HTERT RPE-1 (cell line): ENCODE data around the gene ITPK1.

Experiments used
- in situ Hi-C: fragments of 300-500 bp; cut with MboI; formaldehyde crosslinking; loops from 4 replicates; pipeline ENCODE4 v1.14.3; 2020; ENCODE audit warnings: low sequenced_read_pairs

Gene ITPK1

DNA sequence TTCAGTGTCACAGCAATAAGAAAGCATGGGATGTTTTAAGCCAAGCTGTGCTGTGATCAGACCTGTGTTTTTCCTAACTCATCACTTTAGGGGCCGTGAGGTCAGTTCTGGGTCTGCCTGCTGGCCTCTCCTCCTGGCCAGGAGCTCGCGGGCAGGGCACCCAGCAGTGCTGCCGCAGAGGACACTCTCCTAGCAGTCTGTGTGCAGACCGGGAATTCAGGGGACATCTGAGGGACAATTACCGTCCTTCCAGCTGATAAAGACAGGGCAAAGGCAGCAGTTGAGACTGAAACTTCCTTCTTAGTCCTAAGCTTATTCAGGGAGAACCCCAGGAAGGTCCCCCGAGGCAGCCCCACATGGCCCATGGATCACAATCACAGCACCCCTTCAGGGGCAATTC is 103.2 kb downstream of the ITPK1 start:
- in situ Hi-C loops: no loop called here

- in situ Hi-C loops: no loop called here
These were observed 103.9 kb downstream of the ITPK1 start for GRCh38 chr14:93011650-93012325.

- in situ Hi-C loops: no loop called here
These were observed 104.6 kb downstream of the ITPK1 start for GRCh38 chr14:93011141-93011529.

- in situ Hi-C loops: no loop called here
These were observed 105.1 kb downstream of the ITPK1 start for GRCh38 chr14:93010522-93011140.

DNA sequence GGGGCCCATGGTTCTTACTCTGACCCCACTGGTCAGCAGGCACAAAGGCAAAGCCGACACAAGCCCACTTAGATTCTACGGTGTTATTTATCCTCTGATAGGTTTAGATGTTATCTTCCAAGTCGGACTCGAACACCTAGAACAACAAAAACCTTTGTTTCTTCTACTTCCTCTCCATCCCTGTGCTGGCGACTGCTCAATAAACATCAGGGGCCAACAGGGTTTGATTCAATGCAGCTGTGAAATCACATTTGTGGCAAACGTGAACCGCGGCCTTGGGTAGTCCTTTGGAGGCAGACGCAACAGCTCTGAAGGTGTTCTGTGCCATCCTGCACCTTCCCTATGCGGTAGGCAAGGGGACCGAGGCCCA is 105.6 kb downstream of the ITPK1 start:
- in situ Hi-C loops: no loop called here

DNA sequence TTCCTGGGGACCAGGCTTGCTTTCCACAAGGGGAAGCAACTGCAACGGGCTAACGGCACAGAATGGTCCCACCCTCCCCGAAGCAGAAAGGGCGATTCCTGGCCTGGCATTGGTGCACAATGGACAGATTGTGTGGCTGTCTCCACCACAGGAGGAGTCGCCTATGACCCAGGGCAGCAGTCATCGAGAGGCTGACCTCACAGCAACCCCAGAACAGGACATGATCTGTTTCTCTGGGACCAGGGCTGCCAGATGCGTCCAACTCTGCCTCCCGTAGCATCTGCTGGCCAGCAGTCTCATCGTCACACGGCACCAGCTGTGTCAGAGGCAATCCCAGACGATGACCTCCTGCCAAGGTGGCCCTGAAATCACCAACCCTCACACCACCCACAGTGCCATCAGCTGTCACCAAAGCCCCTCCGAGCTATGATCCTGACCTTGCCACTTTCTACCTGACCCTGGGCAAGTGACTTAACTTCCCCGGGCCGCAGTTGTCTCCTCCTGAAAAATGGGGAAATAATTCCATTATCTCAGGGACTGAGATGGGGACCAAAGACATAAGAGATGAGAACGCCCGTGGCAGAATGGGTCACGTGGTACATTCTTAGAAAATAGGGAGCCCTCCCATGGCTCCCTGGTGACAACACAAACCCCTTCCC is 106.1 kb downstream of the ITPK1 start:
- in situ Hi-C loops: no loop called here

GRCh38 chr14:93008381-93008780 is 107.3 kb downstream of the ITPK1 start:
- in situ Hi-C loops: no loop called here

GRCh38 chr14:93007225-93007997 is 108.3 kb downstream of the ITPK1 start:
- in situ Hi-C loops: no loop called here

DNA sequence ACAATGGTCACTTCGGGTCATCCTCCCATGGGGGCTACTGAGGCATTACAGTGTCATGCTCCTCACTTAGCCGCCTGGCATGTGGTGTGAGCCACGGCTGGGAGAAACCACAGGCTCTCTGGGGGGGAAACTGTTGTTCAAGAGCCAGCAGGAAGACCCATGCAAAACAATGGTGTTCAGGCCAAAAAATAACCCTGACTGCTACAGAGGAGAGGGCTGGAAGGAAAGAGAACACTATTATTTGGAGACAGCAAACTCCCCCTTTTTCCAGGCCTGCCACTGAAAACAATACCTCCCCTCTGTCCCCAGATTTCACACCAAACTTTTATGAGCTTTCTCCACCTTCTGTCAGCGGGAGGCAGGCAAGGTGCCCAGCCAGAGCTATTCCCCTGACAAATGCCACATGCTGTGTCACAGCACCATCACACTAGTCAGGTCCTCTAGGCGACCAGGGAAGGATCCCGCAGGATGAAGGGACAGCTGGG is 109.1 kb downstream of the ITPK1 start:
- in situ Hi-C loops: no loop called here

DNA sequence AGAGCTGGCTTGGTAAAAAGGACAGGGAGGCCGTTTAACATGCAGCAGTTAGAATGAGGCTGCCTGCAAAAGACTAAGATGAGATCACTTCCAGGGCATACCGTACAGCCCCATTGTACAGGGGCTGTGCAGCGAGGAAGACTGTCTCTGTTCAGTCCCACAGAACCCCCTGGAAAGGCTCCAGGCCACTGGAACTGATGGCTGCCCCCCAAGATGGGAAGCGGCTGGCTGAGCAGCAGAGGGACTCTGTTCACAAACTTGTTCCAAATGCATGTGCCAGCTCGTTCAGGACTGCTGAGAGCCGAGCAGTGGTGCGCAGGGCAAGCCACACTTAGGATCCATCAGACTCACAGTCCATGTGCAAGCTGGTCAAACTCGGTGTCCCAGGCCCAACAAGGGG is 109.9 kb downstream of the ITPK1 start:
- in situ Hi-C loops: no loop called here

- in situ Hi-C loops: no loop called here
These were observed 110.5 kb downstream of the ITPK1 start for GRCh38 chr14:93005135-93005813.

DNA sequence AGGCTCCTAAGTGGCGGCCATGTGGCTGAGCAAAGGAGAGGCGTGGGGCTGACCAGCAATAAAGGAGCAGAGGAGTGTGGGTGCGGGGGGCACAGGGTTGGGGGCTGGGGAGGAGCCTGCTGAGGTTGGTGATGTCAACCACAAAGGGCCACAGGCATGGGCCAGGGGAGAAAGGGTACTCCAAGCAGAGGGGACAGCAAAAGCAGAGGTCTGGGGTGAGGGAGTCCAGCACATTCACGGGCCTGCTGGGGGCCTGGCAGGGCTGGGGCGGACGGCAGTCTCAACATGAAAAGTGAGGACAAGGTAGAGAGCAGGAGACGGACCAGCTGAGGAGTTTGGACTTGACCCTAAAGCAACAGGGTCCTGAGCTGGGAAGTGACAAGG is 111.0 kb downstream of the ITPK1 start:
- in situ Hi-C loops: no loop called here

GRCh38 chr14:93003945-93004698 is 111.6 kb downstream of the ITPK1 start:
- in situ Hi-C loops: no loop called here

DNA sequence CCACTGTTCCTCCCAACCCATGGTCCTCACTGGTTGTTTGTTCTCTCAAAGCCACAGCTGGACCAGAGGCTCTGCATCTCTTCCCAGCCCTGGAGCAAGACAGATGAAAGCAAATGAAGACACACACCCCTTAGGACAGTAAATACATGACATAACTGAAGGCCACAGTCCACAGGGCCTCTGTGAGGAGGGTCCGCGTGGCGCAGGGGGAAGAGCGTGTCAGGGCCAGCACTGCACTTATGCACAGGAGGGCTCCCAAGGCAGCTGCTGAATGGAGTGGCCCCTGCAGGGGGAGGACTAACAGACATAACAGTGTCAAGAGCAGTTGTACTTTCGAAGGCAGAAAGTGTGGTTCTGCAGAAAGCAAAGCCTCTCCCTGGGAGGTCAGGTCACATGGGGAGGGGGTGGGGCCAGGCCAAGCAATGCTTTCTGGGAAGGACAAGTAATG is 112.8 kb downstream of the ITPK1 start:
- in situ Hi-C loops: no loop called here

GRCh38 chr14:93002049-93002448 is 113.7 kb downstream of the ITPK1 start:
- in situ Hi-C loops: no loop called here

DNA sequence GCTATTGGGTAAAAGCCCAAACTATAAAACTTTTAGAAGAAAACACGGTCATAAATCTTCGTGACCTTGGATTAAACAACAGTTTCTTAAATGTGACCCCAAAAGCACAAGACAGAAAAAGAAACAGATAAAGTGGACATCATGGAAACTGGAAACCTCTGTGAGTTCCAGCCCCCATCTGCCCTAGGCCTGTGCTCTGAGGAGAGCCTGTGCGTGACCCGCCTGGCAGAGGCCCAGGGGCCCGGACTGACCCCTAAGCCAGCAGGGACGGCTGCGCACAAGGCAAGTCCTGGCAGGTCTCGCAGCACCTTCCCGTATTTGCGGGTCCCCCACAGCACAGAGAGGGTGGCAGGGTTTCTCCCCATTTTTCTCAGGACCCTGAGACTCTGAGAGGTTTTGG is 116.8 kb downstream of the ITPK1 start:
- in situ Hi-C loops: no loop called here

- in situ Hi-C loops: no loop called here
These were observed 118.2 kb downstream of the ITPK1 start for GRCh38 chr14:92997343-92998061.

DNA sequence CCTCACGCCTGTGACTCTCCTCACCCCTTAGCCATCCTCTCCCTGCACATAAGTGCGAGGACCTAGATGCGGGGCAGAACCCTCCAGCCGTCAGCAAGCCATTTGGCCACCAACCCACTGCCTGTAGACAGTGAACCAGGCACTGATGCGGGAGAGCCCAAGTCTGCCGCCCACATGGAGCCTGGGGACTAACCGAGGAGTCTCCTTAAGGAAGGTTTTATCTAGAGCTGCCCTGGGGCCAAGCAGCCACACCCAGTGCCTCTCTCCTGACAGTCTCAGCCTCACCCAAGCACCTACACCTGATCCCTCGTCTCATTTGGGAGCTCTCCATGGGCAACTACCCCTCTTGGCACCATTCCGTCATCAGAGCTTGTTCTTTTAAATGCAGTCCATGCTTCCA is 120.1 kb downstream of the ITPK1 start:
- in situ Hi-C loops: no loop called here

- in situ Hi-C loops: no loop called here
These were observed 120.8 kb downstream of the ITPK1 start for GRCh38 chr14:92994942-92995341.
